T47D (cell line): ENCODE measurements around the gene AKR7A2.

Source experiments
- DNase-seq, 2 experiments: peaks; one replicate each; pipeline versions ENCODE4 v3.0.0 to v3.0.0-alpha.2; 2011 to 2012; ENCODE audit warnings: low read depth in 1 of 2, low spot score in 1 of 2
- JUND ChIP-seq: IDR thresholded peaks from 2 replicates; pipeline ENCODE4 v1.6.1; 2012; ENCODE audit warnings: low read depth
- in situ Hi-C: cut with HindIII; loops from 2 replicates; pipeline ENCODE4 v1.10.0; 2016; ENCODE audit warnings: low sequenced_read_pairs, low pct_unique_long_range_greater_than_20kb

AKR7A2 gene

DNA sequence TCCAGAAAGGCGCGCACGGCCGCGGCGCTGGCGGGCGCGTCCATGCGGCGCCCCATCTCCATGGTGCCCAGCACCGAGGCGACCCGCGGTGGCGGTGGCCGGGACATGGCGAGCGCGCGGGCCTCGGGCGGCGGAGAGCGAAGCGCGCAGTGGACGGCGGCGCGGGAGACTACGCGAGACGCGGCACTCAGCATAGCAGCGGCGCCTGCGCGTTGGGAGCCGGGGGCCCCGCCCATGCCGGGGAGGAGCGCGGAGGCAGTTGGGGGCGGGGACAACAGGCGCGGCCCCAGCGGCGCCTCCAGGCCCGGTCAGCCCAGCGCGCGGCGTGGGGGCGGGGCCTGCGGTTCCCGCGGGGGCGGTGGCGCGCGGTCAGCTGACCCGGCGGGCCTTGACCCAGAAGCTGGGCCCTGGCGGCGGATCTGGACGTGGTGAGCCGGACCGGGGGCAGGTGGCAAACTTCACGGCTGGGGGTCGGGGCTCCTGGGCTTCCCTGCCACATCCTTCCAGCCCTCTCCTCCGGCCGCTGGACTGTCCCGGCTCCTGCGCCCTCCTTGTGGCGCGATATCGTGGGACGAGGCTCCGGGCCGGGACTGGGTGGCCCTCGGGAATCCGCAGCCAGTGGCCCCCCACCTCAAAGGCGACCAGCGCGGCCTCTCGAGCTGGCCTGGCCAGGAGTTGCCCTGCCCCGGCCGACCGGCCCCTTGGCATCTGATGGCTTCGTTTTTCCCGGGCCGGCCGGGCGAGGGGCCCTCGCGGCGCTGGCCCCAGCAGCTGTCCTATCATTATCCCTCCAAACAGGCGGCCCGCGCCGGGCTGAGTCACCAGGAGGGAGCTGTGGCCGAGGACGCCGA is at the start of gene AKR7A2, which contains the start of gene SLC66A1:
AKR7A2 (minus strand) TSS at position 214 of the 851 bp plus-strand sequence; CDS start at position 194, 20 bp downstream.
SLC66A1 (plus strand) TSS at position 396 of the 851 bp plus-strand sequence. CDS start 5,352 bp downstream, outside the sequence.
- TF ChIP-seq JUND, result no peak
- peak; percentile 89 to 93 for DNase-seq
- in situ Hi-C loops, result no loop called here

DNA sequence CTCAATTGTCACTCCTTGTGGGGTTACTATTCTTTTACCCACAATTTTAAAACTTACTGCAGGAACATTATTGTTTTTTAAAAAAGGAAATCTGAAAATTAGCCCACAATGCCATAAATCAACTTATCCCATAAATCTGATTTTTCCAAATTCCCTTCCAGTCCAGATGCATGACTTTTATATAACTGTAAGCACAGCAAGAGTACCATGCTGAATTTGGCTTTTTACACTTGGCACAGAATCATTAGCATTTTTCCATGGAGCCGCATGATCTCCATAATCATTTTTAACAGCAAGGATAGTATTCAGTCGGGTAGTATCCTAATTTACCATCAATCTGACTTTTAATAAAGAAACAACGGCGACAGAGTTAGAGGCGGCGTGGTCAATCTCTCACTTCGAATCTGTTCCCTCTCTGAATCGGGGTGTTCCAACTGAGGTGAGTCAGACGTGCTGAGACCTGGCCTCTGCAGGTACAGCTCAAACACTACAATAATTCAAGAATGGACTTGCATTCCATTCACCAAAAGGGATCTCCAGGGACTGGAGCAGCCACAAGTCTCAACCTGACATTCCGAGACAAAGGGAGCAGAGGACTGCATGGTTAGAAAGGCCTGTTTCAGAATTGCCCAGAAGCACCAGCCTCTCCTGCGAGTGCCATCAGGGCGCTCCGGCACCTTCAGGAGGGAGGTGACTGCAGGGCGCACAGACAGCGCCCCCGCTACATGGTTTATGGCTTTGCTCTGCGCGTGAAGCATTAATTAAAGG is 49.1 kb upstream of the AKR7A2 start:
- DNase-seq, result peak; percentile 17 to 37
- in situ Hi-C loops, result no loop called here
- no peak for TF ChIP-seq JUND

GRCh38 chr1:19360432-19360831 is 48.5 kb upstream of the AKR7A2 start:
- no peak for DNase-seq
- in situ Hi-C loops, result no loop called here
- no peak for TF ChIP-seq JUND

DNA sequence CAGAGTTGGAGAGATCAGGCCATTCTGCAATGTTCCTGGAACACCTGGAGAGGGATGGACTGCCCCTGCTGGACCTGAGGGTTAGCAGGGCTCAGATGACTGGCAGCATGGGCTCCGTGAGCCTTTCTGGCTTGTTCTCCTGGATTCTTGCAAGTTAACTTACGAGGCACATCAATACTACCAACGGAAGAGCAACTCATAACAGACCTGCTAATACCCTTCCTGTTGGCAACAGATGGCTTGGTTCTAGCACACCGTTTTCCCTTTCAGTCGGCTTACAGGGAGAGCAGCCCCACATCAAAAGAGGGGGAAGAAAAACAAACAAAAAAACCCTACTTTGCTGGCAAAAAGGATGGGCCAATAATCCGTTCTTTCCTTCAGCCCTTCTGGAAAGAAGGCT is 48.1 kb upstream of the AKR7A2 start:
- in situ Hi-C loops, result no loop called here
- TF ChIP-seq JUND, result no peak
- no peak for DNase-seq

DNA sequence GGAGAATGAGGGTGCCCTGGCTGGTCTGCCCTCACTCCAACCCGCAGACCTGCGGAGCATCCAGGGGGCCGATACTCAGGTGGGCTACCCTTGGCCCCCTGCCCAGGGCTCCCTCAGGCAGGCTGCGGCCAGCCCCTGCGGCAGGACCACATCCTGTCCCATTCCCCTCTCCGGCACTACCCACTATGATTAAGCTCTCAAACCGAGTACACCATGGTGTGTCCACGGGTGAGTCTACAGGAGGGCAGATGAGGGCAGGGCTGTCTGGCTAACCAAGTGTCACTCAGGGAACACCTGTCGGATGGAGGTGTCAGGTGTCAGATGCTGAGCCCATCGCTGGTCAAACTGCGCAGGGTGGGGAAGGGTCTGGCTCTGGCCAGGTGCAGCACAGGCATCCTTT is 47.4 kb upstream of the AKR7A2 start:
- in situ Hi-C loops, result no loop called here
- TF ChIP-seq JUND, result no peak
- DNase-seq, result no peak

DNA sequence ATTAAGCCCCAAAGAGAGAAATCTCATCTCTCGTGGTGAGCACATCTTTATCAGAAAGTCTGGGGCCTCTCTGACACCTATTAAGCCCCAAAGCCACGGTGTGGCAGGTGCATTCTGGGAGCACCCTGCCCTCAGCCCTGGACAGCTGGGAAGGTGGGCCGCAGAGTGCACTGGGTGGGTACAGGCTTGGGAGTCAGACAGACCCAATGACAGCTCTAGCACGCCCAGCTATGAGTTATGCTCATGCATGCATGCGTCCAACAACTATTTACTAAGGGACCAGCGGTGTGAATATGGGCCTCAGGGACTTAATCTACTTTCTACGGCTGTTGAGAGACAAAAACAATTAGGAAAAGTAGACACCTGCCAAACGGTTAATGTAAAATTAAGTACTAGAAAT is 46.8 kb upstream of the AKR7A2 start:
- in situ Hi-C loops, result no loop called here
- no peak for DNase-seq
- TF ChIP-seq JUND, result no peak

DNA sequence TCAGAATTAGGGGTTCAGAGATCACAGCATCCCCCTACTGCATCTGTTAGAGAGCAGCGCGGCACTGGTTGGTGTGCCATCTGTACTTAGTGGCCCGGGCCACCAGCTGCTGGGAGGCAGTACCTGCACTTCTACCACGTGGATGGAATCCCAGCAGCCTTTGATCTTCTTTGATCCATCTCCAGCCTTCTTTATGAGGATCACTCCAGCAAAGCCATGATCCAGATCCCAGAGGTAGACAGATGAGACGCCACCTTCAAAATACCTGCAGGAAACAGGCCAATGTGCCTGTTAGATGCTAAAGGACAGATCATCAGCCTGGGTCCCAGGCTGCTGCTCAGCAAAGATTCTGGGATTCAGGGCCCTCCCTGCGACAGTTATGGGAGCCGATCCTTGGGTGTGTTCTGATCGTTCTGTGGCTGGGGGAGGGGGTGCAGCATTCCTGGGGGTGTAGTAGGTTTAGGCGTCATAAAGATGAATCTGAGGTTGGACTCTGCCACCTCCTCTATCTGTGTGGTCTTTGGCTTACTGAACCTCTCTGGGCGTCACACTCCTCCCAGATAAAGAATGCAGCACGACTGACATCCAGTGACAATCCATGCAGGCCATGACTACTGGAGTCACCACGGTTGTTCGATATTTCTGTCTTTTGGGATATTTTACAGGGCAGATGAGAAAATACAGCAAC is 45.5 kb upstream of the AKR7A2 start:
- no peak for TF ChIP-seq JUND
- DNase-seq, result no peak

GRCh38 chr1:19356266-19356665 is 44.3 kb upstream of the AKR7A2 start:
- in situ Hi-C loops, result no loop called here
- TF ChIP-seq JUND, result no peak
- peak in 1 of 2 experiments; percentile 86 for DNase-seq

More for the DNA sequence above, 45.5 kb upstream of the AKR7A2 start:
- in situ Hi-C loops, result no loop called here

- in situ Hi-C loops, result no loop called here
- peak in 1 of 2 experiments; percentile 89 for DNase-seq
These were observed 42.6 kb upstream of the AKR7A2 start for GRCh38 chr1:19354531-19354981.

DNA sequence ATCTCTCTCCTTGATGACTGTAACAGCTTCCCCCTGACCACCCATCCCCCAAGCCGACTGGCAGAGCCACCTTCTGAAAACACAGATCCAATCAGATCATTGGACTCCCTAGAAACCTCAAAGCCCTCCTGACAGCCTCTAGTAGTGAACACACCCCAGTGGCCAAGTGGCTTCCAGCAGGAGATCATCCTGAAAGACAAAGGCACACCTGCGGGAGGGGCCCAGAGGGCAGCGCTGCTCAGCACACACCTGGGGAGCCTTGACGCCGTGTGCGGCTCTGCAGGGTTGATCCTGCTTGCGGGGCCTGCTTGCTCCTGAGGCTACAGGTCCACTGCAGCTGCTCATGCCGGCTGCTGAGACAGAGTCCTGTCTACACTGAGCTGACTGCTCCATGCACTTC is 41.7 kb upstream of the AKR7A2 start:
- in situ Hi-C loops, result no loop called here
- no peak for TF ChIP-seq JUND
- peak; percentile 18 to 78 for DNase-seq

More at GRCh38 chr1:19354531-19354981, 42.6 kb upstream of the AKR7A2 start:
- no peak for TF ChIP-seq JUND

GRCh38 chr1:19352839-19353238 is 40.9 kb upstream of the AKR7A2 start:
- no peak for DNase-seq
- TF ChIP-seq JUND, result no peak
- in situ Hi-C loops, result no loop called here

DNA sequence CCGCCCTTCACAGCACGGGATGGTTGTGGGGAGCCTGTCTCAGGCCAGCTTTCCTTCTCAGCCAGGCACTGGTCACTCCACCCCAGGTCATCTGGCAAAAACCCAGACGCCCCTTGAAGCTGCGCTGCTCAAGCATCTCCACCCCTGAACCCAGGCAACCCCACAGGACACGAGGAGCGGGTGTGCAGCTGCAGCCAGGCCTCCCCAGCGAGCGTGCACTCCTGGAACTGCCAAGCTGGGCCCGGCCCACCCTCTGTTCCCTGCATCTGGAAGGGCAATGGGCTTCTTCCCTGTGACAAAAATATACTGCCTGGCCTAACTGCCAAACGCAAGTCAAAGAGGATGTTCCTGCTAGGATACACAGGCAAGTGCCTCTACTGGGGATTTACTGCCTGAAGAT is 39.9 kb upstream of the AKR7A2 start:
- no peak for DNase-seq
- in situ Hi-C loops, result no loop called here
- no peak for TF ChIP-seq JUND

DNA sequence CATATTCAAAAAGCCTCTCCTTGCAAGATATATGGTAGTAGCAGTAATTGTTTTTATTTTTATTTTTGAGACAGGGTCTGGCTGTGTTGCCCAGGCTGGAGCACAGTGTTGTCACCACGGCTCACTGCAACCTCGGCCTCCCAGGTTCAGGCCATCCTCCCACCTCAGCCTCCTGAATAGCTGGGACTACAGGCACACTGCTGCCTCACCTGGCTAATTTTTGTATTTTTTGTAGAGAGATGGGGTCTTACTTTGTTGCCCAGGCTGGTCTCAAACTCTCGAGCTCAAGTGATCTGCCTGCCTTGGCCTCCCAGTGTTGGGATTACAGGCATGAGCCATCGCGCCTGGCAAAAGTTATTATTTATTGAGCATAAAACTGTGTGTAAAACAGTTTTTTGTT is 38.6 kb upstream of the AKR7A2 start:
- DNase-seq, result no peak
- in situ Hi-C loops, result no loop called here
- no peak for TF ChIP-seq JUND
